Neural cell (in vitro differentiated cells): ENCODE measurements around the gene MPND. TPM values are rescaled to one million over a fixed set of nuclear protein-coding genes. Genes with fewer than 3 reads are reported as not detected.
"Not testable (repeated sequence)": the region's sequence is repeated elsewhere in the genome, so short reads cannot be mapped to it uniquely, and the experiment has no call there.

ENCODE experiments used
- H2AFZ ChIP-seq: fragments of 200-600, 300-800 bp; sonication (generic), shearing (Covaris generic); 2 replicates; pipeline ENCODE4 v1.6.0; 2014; ENCODE audit warnings: low read depth, mild to moderate bottlenecking, antibody characterized with exemption, low read length, moderate library complexity
- H3F3A ChIP-seq: fragments of 200-600 bp; shearing (Covaris generic); 2 replicates; pipeline ENCODE4 v1.6.1; 2016; ENCODE audit warnings: mild to moderate bottlenecking, moderate library complexity, mixed read lengths, antibody characterized with exemption, low read length; ENCODE audit not compliant: insufficient read depth, poor library complexity, severe bottlenecking
- H3K27ac ChIP-seq: fragments of 200-600, 300-800 bp; sonication (generic), shearing (Covaris generic); 2 replicates; pipeline ENCODE4 v1.5.1; 2014; ENCODE audit warnings: mild to moderate bottlenecking, low read length, moderate library complexity
- H3K27me3 ChIP-seq: fragments of 300-800, 200-600 bp; sonication (generic), shearing (Covaris generic); 2 replicates; pipeline ENCODE4 v1.6.0; 2014; ENCODE audit warnings: mild to moderate bottlenecking, low read depth, low read length, moderate library complexity; ENCODE audit not compliant: insufficient read depth
- H3K36me3 ChIP-seq: fragments of 300-800, 200-600 bp; sonication (generic), shearing (Covaris generic); 2 replicates; pipeline ENCODE4 v1.5.1; 2014; ENCODE audit warnings: mild to moderate bottlenecking, antibody characterized with exemption, low read length, moderate library complexity; ENCODE audit not compliant: insufficient read depth
- H3K4me2 ChIP-seq: fragments of 300-800, 200-600 bp; sonication (generic), shearing (Covaris generic); 2 replicates; pipeline ENCODE4 v1.6.0; 2014; ENCODE audit warnings: mild to moderate bottlenecking, low read length
- H3K4me3 ChIP-seq: fragments of 300-800, 200-600 bp; sonication (generic), shearing (Covaris generic); 2 replicates; pipeline ENCODE4 v1.5.1; 2014; ENCODE audit warnings: mild to moderate bottlenecking, low read length, moderate library complexity
- H3K79me2 ChIP-seq: fragments of 200-600 bp; shearing (Covaris generic); replicated peaks from 2 replicates; pipeline ENCODE4 v1.6.0; 2014; ENCODE audit warnings: mild to moderate bottlenecking, low read length, moderate library complexity; ENCODE audit not compliant: insufficient read depth
- H3K9ac ChIP-seq: fragments of 300-800, 200-600 bp; sonication (generic), shearing (Covaris generic); 2 replicates; pipeline ENCODE4 v1.6.1; 2016; ENCODE audit warnings: mild to moderate bottlenecking, low read length, mixed read lengths
- H3K9me2 ChIP-seq: fragments of 200-600 bp; shearing (Covaris generic); 2 replicates; pipeline ENCODE4 v1.6.1; 2016; ENCODE audit warnings: mild to moderate bottlenecking, low read length, mixed read lengths; ENCODE audit not compliant: insufficient read depth
- H3K9me3 ChIP-seq: fragments of 200-600, 300-800 bp; sonication (generic), shearing (Covaris generic); 2 replicates; pipeline ENCODE4 v1.6.1; 2016; ENCODE audit warnings: mild to moderate bottlenecking, mixed run types, low read length, moderate library complexity, mixed read lengths
- H4K20me1 ChIP-seq: fragments of 200-600 bp; shearing (Covaris generic); 2 replicates; pipeline ENCODE4 v1.6.1; 2016; ENCODE audit warnings: mild to moderate bottlenecking, mixed run types; ENCODE audit not compliant: insufficient read depth
- MXI1 ChIP-seq: fragments of 450-650 bp; conservative IDR thresholded peaks from 2 replicates; pipeline ENCODE4 v1.6.1; 2014; ENCODE audit warnings: antibody characterized with exemption, mild to moderate bottlenecking; ENCODE audit not compliant: poor library complexity, severe bottlenecking
- POLR2AphosphoS5 ChIP-seq: IDR thresholded peaks from 2 replicates; pipeline ENCODE4 v1.6.1; 2012
- RAD21 ChIP-seq: fragments of 450-650 bp; conservative IDR thresholded peaks from 2 replicates; pipeline ENCODE4 v1.6.1; 2014; ENCODE audit warnings: antibody characterized with exemption, mild to moderate bottlenecking, moderate library complexity
- SMC3 ChIP-seq: fragments of 450-650 bp; conservative IDR thresholded peaks from 2 replicates; pipeline ENCODE4 v1.6.1; 2014; ENCODE audit warnings: antibody characterized with exemption, mild to moderate bottlenecking, moderate library complexity; ENCODE audit not compliant: poor library complexity
- TAF1 ChIP-seq: IDR thresholded peaks from 2 replicates; pipeline ENCODE4 v1.6.1; 2012; ENCODE audit warnings: low read depth
- polyA plus RNA-seq: library from polyadenylated mRNA; depleted of rRNA; stranded (reverse); fragments of >200 nt; gene quantifications from 2 replicates; pipeline ENCODE4 v1.2.3, GENCODE V29; 2014
- TF ChIP-seq, protein P1 (sequence below): IDR thresholded peaks from 2 replicates; pipeline ENCODE4 v1.6.1; 2012; ENCODE audit warnings: borderline replicate concordance

The MPND gene
- polyA plus RNA-seq, 1 donor from 2014 or later = 34.8 TPM

DNA sequence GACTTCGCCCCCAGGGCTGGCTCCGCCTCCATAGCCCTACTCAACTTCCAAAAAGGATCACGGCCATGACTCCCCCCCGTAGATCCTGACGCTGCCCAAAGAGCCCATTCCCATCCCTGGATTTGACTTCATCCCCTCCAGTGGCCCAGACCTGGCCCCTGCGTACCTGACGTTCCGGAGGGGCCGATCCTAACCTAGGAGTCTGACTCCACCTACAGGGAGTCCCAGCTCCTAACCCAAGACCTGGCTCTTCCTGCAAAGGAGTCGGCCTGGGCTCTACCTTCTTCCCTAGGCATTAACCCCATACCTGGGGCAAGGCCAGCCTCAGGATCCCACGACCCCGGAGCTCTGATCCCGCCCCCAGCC, 15.5 kb upstream of the MPND start:
- Histone ChIP-seq H3K79me2 (no peaks in the 10 kb centered on the region), H3K27me3 (peaks cover 9% of the 10 kb centered on the region), H4K20me1 (no peaks in the 10 kb centered on the region), H3K9me3 (no peaks in the 10 kb centered on the region), H3F3A (no peaks in the 10 kb centered on the region), H3K36me3 (no peaks in the 10 kb centered on the region), H3K4me2 (peak overlapping the region; percentile 51), H3K27ac (no peak overlapping the region), H3K4me3 (peak overlapping the region; percentile 63), H3K9me2 (no peaks in the 10 kb centered on the region), H3K9ac (no peak overlapping the region), H2AFZ (no peak overlapping the region)
- TF ChIP-seq POLR2AphosphoS5 (no peak), RAD21 (peak; percentile 13)
- TF ChIP-seq, protein P1, sequence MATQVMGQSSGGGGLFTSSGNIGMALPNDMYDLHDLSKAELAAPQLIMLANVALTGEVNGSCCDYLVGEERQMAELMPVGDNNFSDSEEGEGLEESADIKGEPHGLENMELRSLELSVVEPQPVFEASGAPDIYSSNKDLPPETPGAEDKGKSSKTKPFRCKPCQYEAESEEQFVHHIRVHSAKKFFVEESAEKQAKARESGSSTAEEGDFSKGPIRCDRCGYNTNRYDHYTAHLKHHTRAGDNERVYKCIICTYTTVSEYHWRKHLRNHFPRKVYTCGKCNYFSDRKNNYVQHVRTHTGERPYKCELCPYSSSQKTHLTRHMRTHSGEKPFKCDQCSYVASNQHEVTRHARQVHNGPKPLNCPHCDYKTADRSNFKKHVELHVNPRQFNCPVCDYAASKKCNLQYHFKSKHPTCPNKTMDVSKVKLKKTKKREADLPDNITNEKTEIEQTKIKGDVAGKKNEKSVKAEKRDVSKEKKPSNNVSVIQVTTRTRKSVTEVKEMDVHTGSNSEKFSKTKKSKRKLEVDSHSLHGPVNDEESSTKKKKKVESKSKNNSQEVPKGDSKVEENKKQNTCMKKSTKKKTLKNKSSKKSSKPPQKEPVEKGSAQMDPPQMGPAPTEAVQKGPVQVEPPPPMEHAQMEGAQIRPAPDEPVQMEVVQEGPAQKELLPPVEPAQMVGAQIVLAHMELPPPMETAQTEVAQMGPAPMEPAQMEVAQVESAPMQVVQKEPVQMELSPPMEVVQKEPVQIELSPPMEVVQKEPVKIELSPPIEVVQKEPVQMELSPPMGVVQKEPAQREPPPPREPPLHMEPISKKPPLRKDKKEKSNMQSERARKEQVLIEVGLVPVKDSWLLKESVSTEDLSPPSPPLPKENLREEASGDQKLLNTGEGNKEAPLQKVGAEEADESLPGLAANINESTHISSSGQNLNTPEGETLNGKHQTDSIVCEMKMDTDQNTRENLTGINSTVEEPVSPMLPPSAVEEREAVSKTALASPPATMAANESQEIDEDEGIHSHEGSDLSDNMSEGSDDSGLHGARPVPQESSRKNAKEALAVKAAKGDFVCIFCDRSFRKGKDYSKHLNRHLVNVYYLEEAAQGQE = no peak

DNA sequence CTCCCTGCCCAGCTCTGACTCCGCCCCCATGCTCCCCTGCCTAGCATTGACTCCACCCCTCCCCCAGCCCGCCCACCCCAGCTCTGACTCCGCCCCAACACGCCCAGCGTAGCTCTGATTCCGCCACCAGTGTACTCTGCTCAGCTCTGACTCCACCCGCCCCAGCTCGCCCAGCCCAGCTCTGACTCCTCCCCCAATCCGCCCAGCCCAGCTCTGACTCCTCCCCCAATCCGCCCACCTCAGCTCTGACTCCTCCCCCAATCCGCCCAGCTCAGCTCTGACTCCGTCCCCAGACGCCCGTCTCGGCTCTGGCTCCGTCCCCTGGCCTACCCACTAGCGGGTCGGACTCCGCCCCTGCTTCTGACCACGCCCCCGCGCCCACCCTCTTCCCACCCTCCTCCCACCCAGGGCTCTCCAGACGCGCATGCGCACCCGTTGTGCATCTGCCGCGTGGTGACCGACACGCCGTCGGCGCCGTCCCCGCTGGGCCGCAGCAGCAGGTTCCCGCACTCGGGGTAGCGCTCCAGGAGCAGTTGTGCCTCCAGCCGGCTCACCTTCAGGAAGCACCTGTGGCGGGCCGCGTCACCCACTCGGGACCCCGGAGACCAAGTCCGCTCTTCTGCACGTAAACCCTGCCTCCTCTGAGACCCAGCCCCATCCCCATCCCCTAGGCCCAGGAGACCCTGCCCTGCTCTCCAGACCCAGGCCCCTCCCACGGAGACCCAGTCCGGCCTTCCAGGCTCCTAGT, 14.9 kb upstream of the MPND start:
- Histone ChIP-seq H3K4me2 (no peak overlapping the region), H3K9ac (peak overlapping the region; percentile 38), H3F3A (no peaks in the 10 kb centered on the region), H3K36me3 (no peaks in the 10 kb centered on the region), H4K20me1 (no peaks in the 10 kb centered on the region), H3K27me3 (peaks cover 9% of the 10 kb centered on the region), H3K27ac (no peak overlapping the region), H3K79me2 (no peaks in the 10 kb centered on the region), H3K4me3 (peak overlapping the region; percentile 63), H3K9me3 (no peaks in the 10 kb centered on the region), H3K9me2 (no peaks in the 10 kb centered on the region), H2AFZ (no peak overlapping the region)
- TF ChIP-seq SMC3 (no peak), TAF1 (no peak), POLR2AphosphoS5 (peak; percentile 64), MXI1 (peak; percentile 83)
- TF ChIP-seq, protein P1 = no peak

DNA sequence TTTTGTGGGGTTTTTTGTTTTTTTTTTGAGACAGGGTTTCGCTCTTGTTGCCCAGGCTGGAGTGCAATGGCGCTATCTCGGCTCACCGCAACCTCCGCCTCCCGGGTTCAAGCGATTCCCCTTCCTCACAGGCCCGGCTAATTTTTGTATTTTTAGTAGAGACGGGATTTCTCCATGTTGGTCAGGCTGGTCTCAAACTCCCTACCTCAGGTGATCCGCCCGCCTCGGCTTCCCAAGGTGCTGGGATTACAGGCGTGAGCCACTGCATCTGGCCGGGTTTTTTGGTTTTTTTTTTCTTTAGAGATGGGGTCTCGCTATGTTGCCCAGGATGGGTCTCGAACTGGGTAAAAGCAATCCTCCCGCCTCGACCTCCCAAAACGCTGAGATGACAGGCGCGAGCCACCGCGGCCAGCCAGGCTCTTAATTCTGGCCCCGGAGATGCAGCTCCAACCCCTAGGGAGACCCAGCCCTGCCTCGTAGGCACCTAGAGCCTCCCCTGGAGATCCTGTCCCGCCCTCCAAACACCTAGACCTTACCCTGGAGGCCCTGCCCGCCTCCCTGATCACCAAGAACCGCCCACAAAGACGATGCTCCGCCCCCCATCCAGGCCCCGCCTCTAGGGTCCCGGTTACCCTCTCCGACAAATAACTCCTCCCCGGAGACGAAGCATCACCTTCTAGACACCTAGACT, 14.2 kb upstream of the MPND start:
- H4K20me1 ChIP-seq, H2AFZ ChIP-seq, H3K9me3 ChIP-seq, H3K79me2 ChIP-seq, H3K36me3 ChIP-seq, H3K27ac ChIP-seq, H3K27me3 ChIP-seq, H3K9me2 ChIP-seq, H3F3A ChIP-seq, H3K4me2 ChIP-seq: not testable (repeated sequence)
- peak overlapping the region; percentile 38 for H3K9ac ChIP-seq
- peak overlapping the region; percentile 63 for H3K4me3 ChIP-seq
